SK-N-SH (cell line): Measurements from ENCODE around the gene ABR.

Experiments
- CHD2 ChIP-seq: fragments of 150-350 bp; IDR thresholded peaks from 2 replicates; pipeline ENCODE4 v1.6.1; 2018; ENCODE audit warnings: low read length; ENCODE audit not compliant: partially characterized antibody
- ELF1 ChIP-seq: IDR thresholded peaks from 2 replicates; pipeline ENCODE4 v1.4.0; 2012
- EP300 ChIP-seq, 2 experiments: IDR thresholded peaks; 2 replicates each; pipeline versions ENCODE4 v1.4.0 to v1.6.1; 2012; ENCODE audit warnings: borderline replicate concordance in 1 of 2, low read depth in 1 of 2, low read length in 1 of 2
- EZH2phosphoT487 ChIP-seq: fragments of 200-600 bp; sonication (generic); IDR thresholded peaks from 2 replicates; pipeline ENCODE4 v1.6.1; 2017; ENCODE audit warnings: low read depth, mixed run types, mild to moderate bottlenecking, antibody characterized with exemption, moderate library complexity, borderline replicate concordance
- NRF1 ChIP-seq: IDR thresholded peaks from 2 replicates; pipeline ENCODE4 v1.6.1; 2012; ENCODE audit warnings: low read depth, mild to moderate bottlenecking, low read length
- POLR2AphosphoS5 ChIP-seq: IDR thresholded peaks from 2 replicates; pipeline ENCODE4 v1.6.1; 2012; ENCODE audit warnings: low read depth, low read length
- RCOR1 ChIP-seq: fragments of 150-350 bp; IDR thresholded peaks from 2 replicates; pipeline ENCODE4 v1.6.1; 2017; ENCODE audit warnings: antibody characterized with exemption, low read length
- TF ChIP-seq, protein P1 (sequence below): fragments of 200-600 bp; sonication (generic); IDR thresholded peaks from 2 replicates; pipeline ENCODE4 v1.6.1; 2017; ENCODE audit warnings: antibody characterized with exemption, mild to moderate bottlenecking, moderate library complexity
- TF ChIP-seq, protein P2 (sequence below): fragments of 150-350 bp; IDR thresholded peaks from 2 replicates; pipeline ENCODE4 v1.6.1; 2016; ENCODE audit warnings: mild to moderate bottlenecking, low read depth, low read length
- TF ChIP-seq, protein P3 (sequence below): fragments of 150-350 bp; IDR thresholded peaks from 2 replicates; pipeline ENCODE4 v1.6.1; 2017; ENCODE audit warnings: antibody characterized with exemption, low read length, low read depth, borderline replicate concordance

GRCh38 chr17:1190751-1191331 is 11.1 kb upstream of the ABR start:
- no peak for TF ChIP-seq NRF1
- TF ChIP-seq, protein P1, sequence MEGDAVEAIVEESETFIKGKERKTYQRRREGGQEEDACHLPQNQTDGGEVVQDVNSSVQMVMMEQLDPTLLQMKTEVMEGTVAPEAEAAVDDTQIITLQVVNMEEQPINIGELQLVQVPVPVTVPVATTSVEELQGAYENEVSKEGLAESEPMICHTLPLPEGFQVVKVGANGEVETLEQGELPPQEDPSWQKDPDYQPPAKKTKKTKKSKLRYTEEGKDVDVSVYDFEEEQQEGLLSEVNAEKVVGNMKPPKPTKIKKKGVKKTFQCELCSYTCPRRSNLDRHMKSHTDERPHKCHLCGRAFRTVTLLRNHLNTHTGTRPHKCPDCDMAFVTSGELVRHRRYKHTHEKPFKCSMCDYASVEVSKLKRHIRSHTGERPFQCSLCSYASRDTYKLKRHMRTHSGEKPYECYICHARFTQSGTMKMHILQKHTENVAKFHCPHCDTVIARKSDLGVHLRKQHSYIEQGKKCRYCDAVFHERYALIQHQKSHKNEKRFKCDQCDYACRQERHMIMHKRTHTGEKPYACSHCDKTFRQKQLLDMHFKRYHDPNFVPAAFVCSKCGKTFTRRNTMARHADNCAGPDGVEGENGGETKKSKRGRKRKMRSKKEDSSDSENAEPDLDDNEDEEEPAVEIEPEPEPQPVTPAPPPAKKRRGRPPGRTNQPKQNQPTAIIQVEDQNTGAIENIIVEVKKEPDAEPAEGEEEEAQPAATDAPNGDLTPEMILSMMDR = no peak
- TF ChIP-seq, protein P2, sequence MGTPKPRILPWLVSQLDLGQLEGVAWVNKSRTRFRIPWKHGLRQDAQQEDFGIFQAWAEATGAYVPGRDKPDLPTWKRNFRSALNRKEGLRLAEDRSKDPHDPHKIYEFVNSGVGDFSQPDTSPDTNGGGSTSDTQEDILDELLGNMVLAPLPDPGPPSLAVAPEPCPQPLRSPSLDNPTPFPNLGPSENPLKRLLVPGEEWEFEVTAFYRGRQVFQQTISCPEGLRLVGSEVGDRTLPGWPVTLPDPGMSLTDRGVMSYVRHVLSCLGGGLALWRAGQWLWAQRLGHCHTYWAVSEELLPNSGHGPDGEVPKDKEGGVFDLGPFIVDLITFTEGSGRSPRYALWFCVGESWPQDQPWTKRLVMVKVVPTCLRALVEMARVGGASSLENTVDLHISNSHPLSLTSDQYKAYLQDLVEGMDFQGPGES = no peak
- TF ChIP-seq EP300 (IDR thresholded peaks at IDR 0.05; ENCODE audit: borderline replicate concordance in 1 of 2, low read depth in 1 of 2, low read length in 1 of 2) = no peak
- TF ChIP-seq, protein P3, sequence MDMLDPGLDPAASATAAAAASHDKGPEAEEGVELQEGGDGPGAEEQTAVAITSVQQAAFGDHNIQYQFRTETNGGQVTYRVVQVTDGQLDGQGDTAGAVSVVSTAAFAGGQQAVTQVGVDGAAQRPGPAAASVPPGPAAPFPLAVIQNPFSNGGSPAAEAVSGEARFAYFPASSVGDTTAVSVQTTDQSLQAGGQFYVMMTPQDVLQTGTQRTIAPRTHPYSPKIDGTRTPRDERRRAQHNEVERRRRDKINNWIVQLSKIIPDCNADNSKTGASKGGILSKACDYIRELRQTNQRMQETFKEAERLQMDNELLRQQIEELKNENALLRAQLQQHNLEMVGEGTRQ = no peak
- TF ChIP-seq EZH2phosphoT487 = no peak
- TF ChIP-seq ELF1 = no peak
- no peak for TF ChIP-seq CHD2
- no peak for TF ChIP-seq POLR2AphosphoS5
- no peak for TF ChIP-seq RCOR1
